Measurements from ENCODE around the gene DUSP11. TPM values are rescaled to one million over a fixed set of nuclear protein-coding genes. Genes with fewer than 3 reads are reported as not detected.
"Not testable (repeated sequence)": the region's sequence is repeated elsewhere in the genome, so short reads cannot be mapped to it uniquely, and the experiment has no call there.

DUSP11 gene
- total RNA-seq, 1 donor from 2014 or later, result 12.9 TPM

DNA sequence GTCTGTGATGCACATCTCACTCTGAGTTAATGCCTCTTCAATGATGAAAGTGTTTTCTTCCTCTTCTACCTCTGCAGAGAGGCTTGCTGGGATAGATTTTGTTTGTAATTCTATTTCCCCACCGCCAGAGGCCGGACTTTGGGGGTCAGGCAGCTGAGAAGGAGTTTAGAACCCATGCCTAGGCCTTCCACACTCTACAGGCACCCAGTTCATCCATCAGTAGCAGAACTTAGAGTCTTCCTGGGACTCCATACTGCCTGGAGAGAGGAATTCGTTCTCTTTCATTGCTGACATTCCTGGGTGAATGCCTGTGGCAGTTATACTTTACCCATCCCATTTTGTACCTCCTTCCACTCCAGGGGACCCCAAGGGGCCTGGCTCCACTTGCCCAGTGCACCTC is 51.9 kb downstream of the DUSP11 start:
- intact Hi-C loops (cut with micrococcal nuclease), result no loop called here
- ATAC-seq, result no peak
- DNase-seq, result no peak

DNA sequence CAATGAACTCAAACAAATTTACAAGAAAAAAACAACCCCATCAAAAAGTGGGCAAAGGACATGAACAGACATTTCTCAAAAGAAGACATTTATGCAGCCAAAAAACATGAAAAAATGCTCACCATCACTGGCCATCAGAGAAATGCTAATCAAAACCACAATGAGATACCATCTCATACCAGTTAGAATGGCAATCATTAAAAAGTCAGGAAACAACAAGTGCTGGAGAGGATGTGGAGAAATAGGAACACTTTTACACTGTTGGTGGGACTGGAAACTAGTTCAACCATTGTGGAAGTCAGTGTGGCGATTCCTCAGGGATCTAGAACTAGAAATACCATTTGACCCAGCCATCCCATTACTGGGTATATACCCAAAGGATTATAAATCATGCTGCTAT is 53.2 kb downstream of the DUSP11 start:
- ATAC-seq; DNase-seq; intact Hi-C loops (cut with micrococcal nuclease): not testable (repeated sequence)

DNA sequence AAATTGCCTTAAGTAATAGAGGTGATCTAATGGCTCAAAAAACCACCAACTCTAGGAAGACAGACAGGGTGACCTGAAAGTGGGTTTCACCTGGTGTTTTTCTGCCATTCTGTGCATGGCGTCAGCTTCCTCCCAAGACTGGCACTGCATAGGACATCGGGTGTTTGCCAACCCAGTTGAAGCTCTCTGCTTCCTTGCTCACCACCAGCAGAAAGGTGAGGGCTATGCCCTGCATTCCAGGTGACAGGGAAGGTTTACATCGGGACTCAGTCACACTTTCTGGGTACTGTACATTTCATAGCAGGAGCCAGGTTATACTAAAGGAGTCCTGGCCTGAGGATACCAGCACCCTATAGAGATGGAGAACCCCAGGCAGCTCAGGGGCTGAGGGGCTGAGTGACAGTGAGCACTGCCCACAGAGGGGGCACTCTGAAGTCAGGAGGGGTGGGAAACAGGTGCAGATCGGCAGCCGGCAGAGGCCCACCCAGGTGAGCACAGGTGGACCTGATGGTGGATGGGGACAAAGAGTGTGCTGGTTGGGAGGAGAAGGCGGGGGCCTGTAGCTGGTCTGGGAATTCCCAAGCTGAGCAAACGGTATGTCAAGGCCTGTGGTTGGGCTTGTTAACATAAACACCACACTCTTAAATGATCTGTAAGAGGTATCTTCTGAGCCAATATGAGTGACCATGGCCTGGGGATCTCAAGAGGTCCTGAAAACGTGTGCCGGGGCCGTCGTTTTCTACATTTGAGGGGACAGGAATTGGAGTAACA is 60.9 kb downstream of the DUSP11 start:
- DNase-seq (no peak), ATAC-seq (no peak)
- intact Hi-C loops (cut with micrococcal nuclease), result no loop called here

- ATAC-seq (no peak), DNase-seq (no peak)
- intact Hi-C loops (cut with micrococcal nuclease), result no loop called here
Measured at GRCh38 chr2:73718421-73718820, 61.5 kb downstream of the DUSP11 start.

DNA sequence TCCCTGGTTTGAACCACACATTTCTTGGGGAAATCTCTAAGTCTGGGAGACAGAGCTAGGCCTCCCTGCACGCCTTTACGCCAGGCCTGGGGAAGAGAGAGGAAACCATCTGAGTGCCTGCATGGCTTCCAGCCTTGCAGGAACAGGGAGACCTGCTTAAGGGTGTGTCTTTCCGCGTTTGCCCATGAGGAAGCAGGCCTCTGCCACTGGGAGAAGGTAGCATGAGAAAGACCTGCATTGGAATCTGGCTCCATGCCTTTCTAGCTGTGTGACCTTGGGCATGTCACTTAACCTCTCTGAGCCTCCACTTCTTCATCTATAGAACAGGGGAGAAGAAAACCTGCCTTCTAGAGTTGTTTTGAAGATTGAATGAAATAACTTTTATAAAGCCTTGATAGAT is 62.2 kb downstream of the DUSP11 start:
- ATAC-seq; intact Hi-C loops (cut with micrococcal nuclease); DNase-seq: not testable (repeated sequence)

- DNase-seq (no peak), ATAC-seq (no peak)
- intact Hi-C loops (cut with micrococcal nuclease), result no loop called here
Measured at GRCh38 chr2:73717251-73717606, 62.7 kb downstream of the DUSP11 start.

GRCh38 chr2:73716543-73717250 is 63.2 kb downstream of the DUSP11 start:
- no peak for DNase-seq

DNA sequence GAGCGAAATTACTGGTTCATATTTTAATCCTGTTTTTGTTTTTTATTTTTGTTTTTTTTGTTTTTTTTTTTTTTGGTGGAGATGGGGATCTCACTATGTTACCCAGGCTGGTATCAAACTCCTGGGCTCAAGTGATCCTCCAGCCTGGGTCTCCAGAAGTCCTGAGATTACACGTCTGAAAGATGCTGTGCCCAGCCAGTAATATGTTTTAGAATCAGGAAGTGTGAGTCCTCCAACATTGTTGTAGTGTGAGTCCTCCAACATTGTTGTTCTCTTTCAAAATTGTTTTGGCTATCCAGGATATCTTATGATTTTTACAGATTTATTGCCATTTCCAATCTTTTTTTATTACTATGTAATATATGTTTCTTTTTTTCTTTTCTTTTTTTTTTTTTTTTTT is 65.8 kb downstream of the DUSP11 start:
- ATAC-seq, result no peak
- no peak for DNase-seq
- intact Hi-C loops (cut with micrococcal nuclease), result no loop called here

More at GRCh38 chr2:73716543-73717250, 63.2 kb downstream of the DUSP11 start:
- intact Hi-C loops (cut with micrococcal nuclease), result no loop called here
- peak; percentile 67 for ATAC-seq

Other genes starting within 250 kb of the DUSP11 start
- gene NAT8, start 137.7 kb downstream of the DUSP11 start, total RNA-seq, result not detected
- gene TPRKB, start 42.8 kb downstream of the DUSP11 start, total RNA-seq, result 36.4 TPM
- not detected for gene C2orf78, start 4.1 kb upstream of the DUSP11 start, total RNA-seq
- gene STAMBP, start 48.9 kb upstream of the DUSP11 start, total RNA-seq, result 27.2 TPM
- 0.32 TPM for gene ACTG2, start 112.9 kb upstream of the DUSP11 start, total RNA-seq
- 18.1 TPM for gene DGUOK, start 146.8 kb upstream of the DUSP11 start, total RNA-seq
- gene TET3, start 204.8 kb upstream of the DUSP11 start, total RNA-seq, result 3.3 TPM